Astrocyte (in vitro differentiated cells and primary cell): ENCODE measurements around the gene RPS6KA4. TPM values are rescaled to one million over a fixed set of nuclear protein-coding genes. Genes with fewer than 3 reads are reported as not detected.

Experiments
- DNase-seq: peaks from one replicate; pipeline ENCODE4 v3.0.0-alpha.2; 2010; ENCODE audit warnings: low read depth
- FAIRE-seq: peaks from 2 replicates; lab custom pipeline; 2011; peaks lifted over from hg19 to GRCh38; lab: Jason Lieb, UNC
- H2AFZ ChIP-seq: 2 replicates; pipeline ENCODE4 v1.6.0; 2012; ENCODE audit warnings: low read depth, low read length, inconsistent platforms
- H3K27ac ChIP-seq: 2 replicates; pipeline ENCODE4 v1.5.1; 2011; ENCODE audit warnings: low read depth, low read length, inconsistent platforms
- H3K27me3 ChIP-seq: 2 replicates; pipeline ENCODE4 v1.6.0; 2011; ENCODE audit warnings: low read length, inconsistent platforms; ENCODE audit not compliant: insufficient read depth
- H3K36me3 ChIP-seq: 2 replicates; pipeline ENCODE4 v1.5.1; 2011; ENCODE audit warnings: low read length, inconsistent platforms; ENCODE audit not compliant: insufficient read depth
- H3K4me1 ChIP-seq: 2 replicates; pipeline ENCODE4 v1.5.1; 2011; ENCODE audit warnings: low read length, inconsistent platforms; ENCODE audit not compliant: insufficient read depth
- H3K4me2 ChIP-seq: 2 replicates; pipeline ENCODE4 v1.6.0; 2012; ENCODE audit warnings: low read length, inconsistent platforms
- H3K4me3 ChIP-seq: 2 replicates; pipeline ENCODE4 v1.5.1; 2011; ENCODE audit warnings: low read depth, mild to moderate bottlenecking, low read length, inconsistent platforms; ENCODE audit not compliant: insufficient read depth
- H3K79me2 ChIP-seq: 2 replicates; pipeline ENCODE4 v1.6.0; 2012; ENCODE audit warnings: mild to moderate bottlenecking, low read length, inconsistent platforms; ENCODE audit not compliant: insufficient read depth
- H3K9ac ChIP-seq: 2 replicates; pipeline ENCODE4 v1.6.0; 2012; ENCODE audit warnings: mild to moderate bottlenecking, low read length, inconsistent platforms
- H3K9me3 ChIP-seq: 2 replicates; pipeline ENCODE4 v1.5.1; 2012; ENCODE audit warnings: low read depth, mild to moderate bottlenecking, low read length, inconsistent platforms; ENCODE audit not compliant: insufficient read depth
- H4K20me1 ChIP-seq: 2 replicates; pipeline ENCODE4 v1.6.0; 2012; ENCODE audit warnings: low read length, inconsistent platforms; ENCODE audit not compliant: insufficient read depth
- H3K27ac Mint-ChIP-seq: one replicate; pipeline ENCODE4 v1.8.0; 2021; ENCODE audit warnings: mild to moderate bottlenecking, mixed read lengths; ENCODE audit not compliant: unreplicated experiment
- H3K27me3 Mint-ChIP-seq: one replicate; pipeline ENCODE4 v1.8.0; 2021; ENCODE audit warnings: low read depth, mixed read lengths; ENCODE audit not compliant: unreplicated experiment
- H3K36me3 Mint-ChIP-seq: one replicate; pipeline ENCODE4 v1.8.0; 2021; ENCODE audit warnings: low read depth, mixed read lengths; ENCODE audit not compliant: unreplicated experiment
- H3K4me1 Mint-ChIP-seq: one replicate; pipeline ENCODE4 v1.8.0; 2021; ENCODE audit warnings: low read depth, mixed read lengths; ENCODE audit not compliant: unreplicated experiment
- H3K4me3 Mint-ChIP-seq: one replicate; pipeline ENCODE4 v1.8.0; 2021; ENCODE audit warnings: mild to moderate bottlenecking, moderate library complexity, mixed read lengths; ENCODE audit not compliant: unreplicated experiment
- H3K9me3 Mint-ChIP-seq: one replicate; pipeline ENCODE4 v1.8.0; 2021; ENCODE audit warnings: mild to moderate bottlenecking, mixed read lengths; ENCODE audit not compliant: unreplicated experiment
- CTCF ChIP-seq: IDR thresholded peaks from 2 replicates; pipeline ENCODE4 v1.5.1; 2011; ENCODE audit warnings: low read depth, mild to moderate bottlenecking, inconsistent platforms, low read length, moderate library complexity; ENCODE audit not compliant: insufficient read depth
- EZH2 ChIP-seq: IDR thresholded peaks from 2 replicates; pipeline ENCODE4 v1.6.1; 2012; ENCODE audit warnings: mild to moderate bottlenecking, low read length, inconsistent platforms; ENCODE audit not compliant: insufficient read depth
- total RNA-seq: library from RNA; stranded (reverse); gene quantifications from 2 replicates; pipeline ENCODE4 v1.2.1, GENCODE V29; 2021

Gene RPS6KA4
- total RNA-seq, 1 donor from 2014 or later = 36.2 TPM

GRCh38 chr11:64318766-64319761, 39.9 kb upstream of the RPS6KA4 start:
- Mint-ChIP-seq H3K4me3 (peak overlapping the region; percentile 96), H3K36me3 (peaks cover 22% of the 10 kb centered on the region), H3K27me3 (no peaks in the 10 kb centered on the region), H3K9me3 (no peaks in the 10 kb centered on the region), H3K4me1 (peaks cover 23% of the 10 kb centered on the region), H3K27ac (peak overlapping the region; percentile 91)
- peaks cover 28% of the 10 kb centered on the region for H4K20me1 ChIP-seq
- H3K4me1 ChIP-seq = peaks cover 7% of the 10 kb centered on the region
- FAIRE-seq (no peak), DNase-seq (no peak)
- no peaks in the 10 kb centered on the region for H3K27me3 ChIP-seq
- no peak overlapping the region for H3K27ac ChIP-seq
- peak overlapping the region; percentile 91 for H3K9ac ChIP-seq
- H3K36me3 ChIP-seq = peaks cover 3% of the 10 kb centered on the region
- peak overlapping the region; percentile 99 for H3K4me2 ChIP-seq
- TF ChIP-seq EZH2 (no peak), CTCF (no peak)
- H2AFZ ChIP-seq = no peak overlapping the region
- H3K4me3 ChIP-seq = peak overlapping the region; percentile 84
- H3K79me2 ChIP-seq = peaks cover 28% of the 10 kb centered on the region
- H3K9me3 ChIP-seq = no peaks in the 10 kb centered on the region

GRCh38 chr11:64320556-64320955, 38.4 kb upstream of the RPS6KA4 start:
- Histone ChIP-seq H3K27me3 (no peaks in the 10 kb centered on the region), H3K36me3 (peaks cover 3% of the 10 kb centered on the region), H3K27ac (no peak overlapping the region), H3K4me3 (no peak overlapping the region), H3K4me2 (no peak overlapping the region), H3K9me3 (no peaks in the 10 kb centered on the region), H3K9ac (no peak overlapping the region), H4K20me1 (peaks cover 28% of the 10 kb centered on the region), H2AFZ (no peak overlapping the region), H3K4me1 (peaks cover 7% of the 10 kb centered on the region), H3K79me2 (peaks cover 25% of the 10 kb centered on the region)
- Mint-ChIP-seq H3K27me3 (no peaks in the 10 kb centered on the region), H3K4me1 (peaks cover 24% of the 10 kb centered on the region), H3K36me3 (peaks cover 18% of the 10 kb centered on the region), H3K27ac (peak overlapping the region; percentile 66), H3K4me3 (peak overlapping the region; percentile 28), H3K9me3 (no peaks in the 10 kb centered on the region)
- DNase-seq (no peak), FAIRE-seq (no peak)
- TF ChIP-seq CTCF = no peak
- no peak for TF ChIP-seq EZH2

- H2AFZ ChIP-seq = no peak overlapping the region
- peaks cover 21% of the 10 kb centered on the region for H3K79me2 ChIP-seq
- peaks cover 28% of the 10 kb centered on the region for H4K20me1 ChIP-seq
- H3K9me3 ChIP-seq = no peaks in the 10 kb centered on the region
- Mint-ChIP-seq H3K27ac (no peak overlapping the region), H3K36me3 (peaks cover 18% of the 10 kb centered on the region), H3K4me1 (peaks cover 24% of the 10 kb centered on the region), H3K4me3 (peak overlapping the region; percentile 64), H3K27me3 (no peaks in the 10 kb centered on the region), H3K9me3 (no peaks in the 10 kb centered on the region)
- peaks cover 7% of the 10 kb centered on the region for H3K4me1 ChIP-seq
- no peak overlapping the region for H3K4me2 ChIP-seq
- H3K9ac ChIP-seq = no peak overlapping the region
- H3K27me3 ChIP-seq = no peaks in the 10 kb centered on the region
- H3K36me3 ChIP-seq = peaks cover 3% of the 10 kb centered on the region
- no peak overlapping the region for H3K27ac ChIP-seq
- DNase-seq = no peak
- no peak for FAIRE-seq
- H3K4me3 ChIP-seq = no peak overlapping the region
- no peak for TF ChIP-seq EZH2
- TF ChIP-seq CTCF = no peak
Observed at GRCh38 chr11:64321026-64321425, 37.9 kb upstream of the RPS6KA4 start.
